Bronchus fibroblast of lung (primary cell): Measurements from ENCODE around the gene MRC1. TPM values are rescaled to one million over a fixed set of nuclear protein-coding genes. Genes with fewer than 3 reads are reported as not detected.

Experiments
- total RNA-seq: library from RNA; depleted of rRNA; stranded (reverse); fragments of >200 nt; gene quantifications from 2 replicates; pipeline ENCODE4 v1.2.3, GENCODE V29; 2015

MRC1 gene
- total RNA-seq = not detected in 2 replicates

GRCh38 chr10:17808971-17809841 lies at the start of gene MRC1:
MRC1 (plus strand) TSS chr10:17809348; CDS start chr10:17809466, 118 bp downstream.

GRCh38 chr10:17951868-17952371 lies 142.8 kb downstream of the MRC1 start, which contains the start of gene SLC39A12:
SLC39A12 (plus strand) TSS chr10:17951918; CDS start chr10:17953277, 1,359 bp downstream.

Other genes starting within 250 kb of the MRC1 start
- gene HACD1, start 192.0 kb upstream of the MRC1 start, total RNA-seq = 16.6 and 26.4 TPM in 2 replicates
- 14.6 and 15.5 TPM in 2 replicates for gene STAM, start 165.2 kb upstream of the MRC1 start, total RNA-seq
- not detected in 2 replicates for gene TMEM236, start 57.1 kb upstream of the MRC1 start, total RNA-seq
- not detected in 2 replicates for gene SLC39A12, start 142.6 kb downstream of the MRC1 start, total RNA-seq